RPMI7951 (cell line): Measurements from ENCODE around the gene ISM1. TPM values are rescaled to one million over a fixed set of nuclear protein-coding genes. Genes with fewer than 3 reads are reported as not detected.

ENCODE experiments used
- DNase-seq: peaks from one replicate; pipeline ENCODE4 v3.0.0-alpha.2; 2012; ENCODE audit warnings: low read depth
- total RNA-seq: library from RNA; depleted of rRNA; stranded (reverse); fragments of >200 nt; shearing (Covaris generic); gene quantifications from 2 replicates; pipeline ENCODE4 v1.2.3, GENCODE V29; 2014; rRNA removed

ISM1 gene
- total RNA-seq = 0.39 and 0.48 TPM in 2 replicates

GRCh38 chr20:13220904-13221297 lies at the start of gene ISM1:
Gene ISM1, plus strand, starts transcription at chr20:13221274. Its CDS starts 503 bp downstream, at chr20:13221777.
- DNase-seq = no peak

DNA sequence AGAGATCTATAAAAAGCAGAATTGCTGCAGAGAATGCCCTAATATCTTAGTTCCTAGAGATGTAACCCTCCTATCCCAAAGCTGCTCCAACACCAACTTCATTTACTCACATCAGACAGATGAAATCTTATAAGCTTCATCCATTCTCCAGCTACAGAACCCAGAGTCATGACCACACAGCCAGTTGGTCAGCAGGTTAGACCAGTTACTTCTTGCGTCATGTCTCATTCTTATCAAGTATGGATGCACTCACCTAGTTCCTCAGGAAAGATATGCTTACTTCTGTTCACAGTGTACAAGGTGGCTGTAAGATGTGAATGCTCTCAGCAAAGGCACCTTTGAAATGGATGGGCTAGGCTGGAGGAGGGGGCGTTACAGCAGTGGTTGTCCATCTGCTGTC lies 47.9 kb upstream of the ISM1 start:
- DNase-seq = no peak

GRCh38 chr20:13174402-13174801 lies 46.7 kb upstream of the ISM1 start:
- DNase-seq = no peak

DNA sequence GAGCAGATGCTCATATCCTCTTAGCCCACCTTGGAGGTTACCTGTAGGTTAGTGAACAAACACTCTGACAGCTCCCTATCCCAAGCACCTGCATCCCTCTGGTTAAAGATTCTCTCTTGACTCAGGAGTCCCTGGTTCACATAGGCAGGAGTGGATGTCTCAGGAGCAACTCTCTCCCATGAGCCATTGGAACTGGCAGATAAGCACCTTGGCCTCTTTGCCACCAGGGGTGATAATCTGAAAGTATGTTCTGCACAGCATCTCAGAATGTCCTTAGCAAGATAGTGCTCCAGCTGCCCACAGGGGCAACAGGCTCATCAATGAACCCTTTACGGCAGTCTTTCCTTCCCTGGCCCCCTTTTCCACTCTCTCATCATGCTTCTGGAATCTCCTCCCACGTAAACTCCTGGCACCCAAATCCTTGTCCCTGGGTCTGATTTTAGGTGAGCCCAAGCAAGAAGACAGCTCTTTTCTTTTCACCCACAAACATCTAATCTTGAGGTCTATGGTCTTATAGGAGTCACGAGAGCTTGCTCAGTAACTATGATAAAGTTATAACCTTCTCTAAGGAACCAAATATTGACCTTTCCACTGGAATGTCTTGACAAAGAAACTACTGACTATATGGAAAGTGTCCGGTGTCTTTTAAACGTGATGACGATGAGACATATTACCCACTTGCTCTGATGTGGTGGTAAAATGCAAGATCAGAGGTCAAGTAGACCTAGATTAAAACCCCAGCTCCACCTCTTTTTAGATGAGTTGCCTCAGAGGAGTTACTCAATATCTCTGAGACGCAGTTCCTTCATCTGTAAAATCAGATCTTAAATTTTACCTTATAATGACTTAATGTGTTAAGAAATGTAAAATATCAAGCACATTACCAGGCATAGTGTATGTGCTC lies 39.8 kb upstream of the ISM1 start:
- no peak for DNase-seq

- peak; percentile 78 for DNase-seq
Observed at GRCh38 chr20:13183005-13183404, 38.1 kb upstream of the ISM1 start.

DNA sequence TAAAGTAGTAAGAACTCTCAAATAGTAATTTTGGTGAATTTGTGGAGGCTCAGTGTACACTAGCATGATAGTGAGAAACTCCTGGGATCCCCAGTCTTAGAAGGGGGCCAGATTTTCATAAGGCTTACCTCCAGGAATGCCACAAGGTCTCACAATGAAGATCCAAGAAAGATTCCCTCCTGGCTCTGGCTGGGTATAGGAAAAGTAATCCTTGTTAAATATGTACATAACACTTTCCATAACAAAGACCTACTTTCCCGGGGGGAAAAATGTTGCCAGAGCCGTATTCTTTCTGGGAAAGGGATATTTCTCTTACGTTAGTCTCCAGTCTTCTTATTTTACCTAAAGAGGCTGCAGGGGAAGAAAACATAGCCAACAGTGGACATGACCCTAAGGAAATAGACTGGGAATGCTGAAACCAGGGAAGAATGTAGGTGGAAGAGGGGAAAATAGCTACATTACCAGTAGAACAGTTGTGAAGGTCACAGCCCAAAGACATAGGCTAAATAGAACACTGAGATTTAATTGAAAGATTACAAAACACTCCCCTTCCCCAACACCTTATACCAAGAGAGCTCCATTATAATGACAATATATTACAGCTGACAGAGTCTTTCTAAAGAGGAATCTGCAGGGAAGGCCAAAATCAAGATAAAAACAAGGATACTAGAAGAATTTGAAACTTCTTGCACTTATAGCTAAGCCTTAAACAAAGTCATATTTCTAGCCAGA lies 34.9 kb upstream of the ISM1 start:
- DNase-seq = no peak

DNA sequence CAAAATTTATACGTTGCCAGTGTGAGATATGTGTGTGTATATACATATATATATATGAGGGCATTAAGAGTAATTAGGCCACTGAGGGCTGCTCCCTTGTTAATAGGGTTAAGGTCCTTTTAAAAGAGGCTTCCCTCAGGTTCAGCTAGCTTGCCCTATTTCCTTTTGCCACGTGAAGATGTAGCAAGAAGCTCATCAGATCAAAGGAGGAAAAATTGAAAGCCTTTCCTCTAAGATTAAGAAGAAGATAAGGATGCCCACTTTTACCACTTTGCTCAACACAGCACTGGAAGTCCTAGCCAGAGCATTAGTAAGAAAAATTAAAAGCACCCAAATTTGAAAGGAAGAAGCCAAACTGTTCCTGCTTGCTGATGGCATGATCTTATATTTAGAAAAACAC lies 33.2 kb upstream of the ISM1 start:
- no peak for DNase-seq

- no peak for DNase-seq
Observed at GRCh38 chr20:13199279-13199678, 21.8 kb upstream of the ISM1 start.

- DNase-seq = no peak
Observed at GRCh38 chr20:13200767-13201500, 20.1 kb upstream of the ISM1 start.

DNA sequence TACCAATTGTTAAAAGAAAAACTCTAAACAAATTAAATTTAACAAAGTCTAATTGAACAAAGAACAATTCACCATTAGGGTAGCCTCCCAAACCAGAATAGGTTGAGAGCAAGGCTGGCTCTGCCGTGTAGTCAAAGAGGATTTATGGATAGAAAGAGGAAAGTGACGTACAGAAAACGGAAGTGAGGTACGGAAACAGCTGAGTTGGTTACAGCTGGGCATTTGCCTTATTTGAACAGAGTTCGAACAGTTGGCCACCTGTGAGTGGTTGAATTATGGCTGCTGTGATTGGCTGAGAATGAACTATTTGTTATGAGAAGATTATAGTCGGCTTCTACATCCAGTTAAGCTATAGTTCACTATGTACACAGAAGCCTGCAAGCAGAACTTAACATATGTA lies 18.5 kb upstream of the ISM1 start:
- DNase-seq = no peak

DNA sequence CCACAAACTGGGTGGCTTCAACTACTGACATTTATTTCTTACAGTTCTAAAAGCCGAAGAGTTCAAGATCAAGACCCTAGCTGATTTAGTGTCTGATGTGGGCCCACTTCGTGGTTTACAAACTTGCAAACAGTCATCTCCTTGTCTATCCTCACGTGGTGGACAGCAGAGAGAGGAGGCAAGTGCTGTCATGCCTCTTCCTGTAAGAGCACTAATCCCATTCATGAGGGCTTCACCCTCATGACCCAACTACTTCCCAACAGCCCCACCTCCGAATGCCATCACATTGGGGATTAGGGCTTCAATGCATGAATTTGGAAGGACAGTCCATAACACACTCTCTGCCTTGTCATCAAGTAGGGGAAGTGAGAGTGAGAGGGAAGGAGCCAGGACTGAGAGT lies 15.6 kb upstream of the ISM1 start:
- DNase-seq = no peak

- peak; percentile 51 for DNase-seq
Observed at GRCh38 chr20:13205848-13206434, 15.1 kb upstream of the ISM1 start.

- DNase-seq = no peak
Observed at GRCh38 chr20:13207016-13207415, 14.1 kb upstream of the ISM1 start.

DNA sequence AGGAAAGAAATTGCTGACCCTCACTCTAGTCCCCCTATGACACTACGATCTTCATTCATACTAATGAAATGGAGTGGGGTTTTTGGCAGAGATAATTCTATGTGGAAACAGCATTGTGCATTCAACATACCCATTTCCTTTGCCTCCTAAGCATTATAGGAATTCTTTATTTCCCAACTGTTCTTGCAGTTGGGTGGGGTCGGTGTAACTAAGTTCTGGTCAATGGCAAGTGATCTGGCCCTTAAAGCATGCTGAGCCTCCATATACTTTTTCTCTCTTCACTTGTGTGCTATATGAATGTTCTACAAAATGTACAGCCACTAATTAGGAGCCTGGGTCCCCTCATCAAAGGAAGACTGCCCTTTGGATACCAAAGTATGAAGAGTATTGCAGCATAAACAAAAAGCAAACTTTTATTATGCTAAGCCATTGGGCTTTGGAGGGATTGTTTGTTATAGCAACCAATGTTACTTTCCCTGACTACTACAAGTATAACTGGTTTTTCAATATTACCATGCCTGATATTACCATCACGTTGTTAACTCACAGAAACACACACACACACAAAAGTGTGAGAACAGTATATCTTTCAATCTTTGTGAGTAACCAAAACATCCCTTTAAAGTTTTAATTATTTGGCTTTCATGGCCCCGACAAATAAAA lies 9.0 kb upstream of the ISM1 start:
- DNase-seq = no peak

DNA sequence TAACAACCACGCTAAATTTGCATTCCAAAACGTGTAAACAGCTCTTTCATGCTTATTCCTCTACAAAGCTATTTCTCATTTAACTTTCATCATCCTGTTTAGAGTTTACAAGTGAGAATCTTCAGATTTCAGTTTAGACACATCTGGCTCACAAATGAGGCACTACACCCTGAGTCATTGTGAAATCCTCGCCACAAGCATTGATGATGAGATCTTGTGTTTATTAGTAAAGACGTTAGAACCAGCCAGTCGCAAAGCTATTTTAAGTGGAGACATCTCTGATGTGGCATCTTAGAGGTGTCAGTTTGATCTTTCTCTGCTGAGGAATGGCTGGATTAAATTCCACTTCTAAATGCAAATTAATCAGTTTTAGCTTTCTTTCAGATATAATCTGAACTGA lies 8.3 kb upstream of the ISM1 start:
- peak; percentile 86 for DNase-seq

GRCh38 chr20:13213335-13213734 lies 7.7 kb upstream of the ISM1 start:
- peak; percentile 45 for DNase-seq

GRCh38 chr20:13216533-13216932 lies 4.5 kb upstream of the ISM1 start:
- no peak for DNase-seq

DNA sequence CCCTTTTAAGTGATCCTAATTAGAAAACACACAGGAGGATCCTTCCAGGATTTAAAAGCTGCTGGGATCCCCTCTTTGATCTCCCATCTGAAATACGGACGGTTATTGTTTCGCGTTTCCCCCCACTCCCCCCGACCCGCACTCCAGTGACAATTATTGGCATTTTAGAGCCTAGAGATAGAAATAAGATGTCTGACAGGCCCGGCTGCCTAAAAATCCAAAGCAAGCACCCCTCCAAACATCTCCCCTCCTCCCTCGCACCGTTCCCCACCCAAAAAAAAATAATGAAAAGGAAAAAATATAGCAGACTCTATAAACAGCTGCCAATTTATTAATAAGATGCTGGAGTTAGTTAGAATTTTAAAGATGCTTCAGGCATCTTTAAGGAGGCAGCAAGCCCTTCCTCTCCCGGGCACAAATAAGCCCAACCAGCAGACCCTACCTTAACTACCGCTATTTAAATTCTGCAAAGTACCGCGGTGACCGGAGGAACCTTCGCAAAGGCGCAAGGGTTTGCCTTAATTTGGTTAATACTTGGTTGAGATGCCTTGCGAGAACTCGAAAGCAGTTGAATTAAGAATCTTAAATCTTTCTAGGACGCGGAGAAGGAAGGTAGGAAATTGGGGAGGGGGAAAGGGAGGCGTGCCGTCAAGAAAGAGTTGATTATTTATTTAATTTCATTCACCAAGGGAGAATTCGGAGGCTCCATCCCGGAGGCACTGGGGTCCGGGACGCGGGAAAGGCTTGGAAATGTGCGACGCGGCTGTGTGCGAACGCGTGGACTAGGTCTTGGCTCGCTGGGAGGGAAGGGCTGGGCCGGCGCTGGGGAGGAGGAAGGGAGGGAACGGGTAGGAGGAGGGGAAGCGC lies 1.5 kb upstream of the ISM1 start:
- DNase-seq = no peak

DNA sequence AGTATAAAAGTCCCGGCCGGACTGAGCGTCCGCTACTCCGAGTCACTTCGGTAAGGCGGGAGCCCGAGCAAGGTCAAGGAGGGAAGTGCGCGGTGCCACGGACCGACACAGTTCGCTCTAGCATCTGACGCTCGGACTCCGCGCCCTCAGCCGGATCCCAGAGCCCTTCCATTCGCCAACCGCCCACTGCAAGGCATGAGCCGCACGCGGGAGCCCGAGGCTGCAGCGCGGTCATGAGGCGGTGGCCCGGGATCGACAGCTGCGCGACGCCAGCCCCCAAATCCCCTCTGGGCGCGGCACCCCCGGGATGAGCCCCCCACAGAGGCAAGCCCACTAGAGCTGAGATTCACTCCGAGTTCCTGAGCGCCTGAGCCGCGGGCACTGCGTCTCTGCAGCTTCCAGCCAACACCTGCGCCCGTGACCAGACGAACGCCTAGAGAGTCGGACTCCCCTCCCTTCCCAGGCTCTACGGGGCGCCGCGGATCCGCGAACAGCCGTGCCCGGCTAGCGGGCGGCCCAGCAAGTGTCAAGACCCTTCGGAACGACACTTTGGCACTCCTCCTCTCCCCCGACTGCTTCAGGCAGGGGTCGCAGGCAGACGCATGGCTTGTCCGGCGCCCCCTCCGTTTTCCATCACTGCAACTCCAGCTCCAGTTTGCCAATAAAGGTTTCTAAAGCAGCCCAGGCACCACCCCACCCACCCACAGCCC lies 725 bp upstream of the ISM1 start:
- DNase-seq = peak; percentile 33

DNA sequence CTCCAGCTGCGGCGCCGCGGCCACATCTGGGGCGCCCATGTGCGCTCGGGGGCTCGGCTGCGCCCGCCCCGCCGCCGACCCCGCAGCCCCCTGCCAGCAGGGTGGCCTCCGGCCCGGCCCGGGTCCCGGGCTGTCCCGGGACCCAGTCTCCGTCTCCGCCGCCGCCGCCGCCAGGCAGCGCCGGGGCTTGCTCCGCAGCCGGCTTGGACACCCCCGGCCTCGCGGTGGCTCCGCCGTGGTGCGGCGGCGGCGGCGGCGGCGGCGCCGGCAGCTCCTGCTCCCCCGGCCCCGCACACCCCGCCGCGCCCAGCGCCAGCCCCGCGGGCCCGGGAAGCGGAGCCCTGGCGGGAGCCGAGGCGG lies 219 bp downstream of the ISM1 start:
- DNase-seq = no peak
